SK-N-SH (cell line): ENCODE data around the gene ODAD2. TPM values are rescaled to one million over a fixed set of nuclear protein-coding genes. Genes with fewer than 3 reads are reported as not detected.

Source experiments
- CTCF ChIA-PET: fragments of 300-600, 350-600 bp; formaldehyde crosslinking; extraction: SDS; loops from one replicate; lab custom pipeline; 2021; lab: Yijun Ruan, JAX
- POLR2A ChIA-PET: fragments of 350-600 bp; sonication (Branson Sonifier 250); formaldehyde crosslinking; extraction: SDS; loops from one replicate; lab custom pipeline; 2020; ENCODE audit warnings: antibody characterized with exemption, inconsistent platforms; lab: Yijun Ruan, JAX
- DNase-seq: peaks from one replicate; pipeline ENCODE4 v3.0.0; 2012
- H2AFZ ChIP-seq: fragments of 200-600 bp; sonication (generic); 2 replicates; pipeline ENCODE4 v1.8.1; 2016; ENCODE audit warnings: antibody characterized with exemption, mild to moderate bottlenecking, low read depth
- H3F3A ChIP-seq: fragments of 200-600 bp; sonication (generic); replicated peaks from 2 replicates; pipeline ENCODE3; 2016; ENCODE audit warnings: antibody characterized with exemption, mild to moderate bottlenecking; ENCODE audit not compliant: insufficient read depth
- H3K27ac ChIP-seq, 2 experiments: fragments of 200-500 bp in 1 of 2; fragments of 200-600 bp in 1 of 2; sonication (Bioruptor generic) in 1 of 2; sonication (generic), shearing (Covaris generic) in 1 of 2; 2 replicates each; pipeline versions ENCODE4 v1.5.1 to v1.6.1; 2014 to 2016; ENCODE audit warnings: low read depth in 2 of 2, inconsistent platforms in 1 of 2, low read length in 1 of 2, mild to moderate bottlenecking in 1 of 2, mixed read lengths in 1 of 2
- H3K27me3 ChIP-seq: fragments of 200-600 bp; sonication (generic), shearing (Covaris generic); 2 replicates; pipeline ENCODE4 v1.6.1; 2016; ENCODE audit warnings: mixed run types; ENCODE audit not compliant: insufficient read depth
- H3K36me3 ChIP-seq, 2 experiments: fragments of 200-500 bp in 1 of 2; fragments of 200-600 bp in 1 of 2; sonication (Bioruptor generic) in 1 of 2; sonication (generic) in 1 of 2; replicated peaks in 1 of 2; 2 replicates each; pipeline versions ENCODE3 to v1.5.1; 2014 to 2016; ENCODE audit warnings: low read length in 1 of 2, mild to moderate bottlenecking in 1 of 2; ENCODE audit not compliant: insufficient read depth in 2 of 2, control insufficient read depth in 1 of 2
- H3K4me1 ChIP-seq, 2 experiments: fragments of 200-500 bp in 1 of 2; fragments of 200-600 bp in 1 of 2; sonication (Bioruptor generic) in 1 of 2; sonication (generic), shearing (Covaris generic) in 1 of 2; 2 replicates each; pipeline versions ENCODE4 v1.5.1 to v1.6.1; 2014 to 2016; ENCODE audit warnings: low read depth in 1 of 2, low read length in 1 of 2, mixed run types in 1 of 2; ENCODE audit not compliant: insufficient read depth in 2 of 2, control insufficient read depth in 1 of 2
- H3K4me2 ChIP-seq: fragments of 200-600 bp; sonication (generic), shearing (Covaris generic); 2 replicates; pipeline ENCODE4 v1.6.1; 2017; ENCODE audit warnings: mixed run types
- H3K4me3 ChIP-seq, 2 experiments: fragments of 200-500 bp in 1 of 2; fragments of 200-600 bp in 1 of 2; sonication (Bioruptor generic) in 1 of 2; sonication (generic), shearing (Covaris generic) in 1 of 2; 2 replicates each; pipeline versions ENCODE4 v1.5.1 to v1.8.1; 2014 to 2016; ENCODE audit warnings: low read depth in 2 of 2, inconsistent platforms in 1 of 2, low read length in 1 of 2, mild to moderate bottlenecking in 1 of 2, mixed read lengths in 1 of 2, moderate library complexity in 1 of 2
- H3K79me2 ChIP-seq: fragments of 200-600 bp; sonication (generic); 2 replicates; pipeline ENCODE4 v1.8.1; 2017; ENCODE audit warnings: mild to moderate bottlenecking; ENCODE audit not compliant: insufficient read depth
- H3K9ac ChIP-seq: fragments of 200-600 bp; sonication (generic); 2 replicates; pipeline ENCODE4 v1.6.1; 2017; ENCODE audit warnings: mixed run types
- H3K9me2 ChIP-seq: fragments of 200-600 bp; sonication (generic); 2 replicates; pipeline ENCODE4 v1.6.1; 2017; ENCODE audit warnings: mixed run types
- H3K9me3 ChIP-seq: fragments of 200-600 bp; sonication (generic); 2 replicates; pipeline ENCODE4 v1.6.1; 2017; ENCODE audit warnings: mixed run types, mild to moderate bottlenecking, moderate library complexity
- H4K20me1 ChIP-seq: fragments of 200-600 bp; sonication (generic); 2 replicates; pipeline ENCODE4 v1.6.1; 2017; ENCODE audit warnings: mild to moderate bottlenecking, mixed run types; ENCODE audit not compliant: insufficient read depth
- CHD2 ChIP-seq: fragments of 150-350 bp; IDR thresholded peaks from 2 replicates; pipeline ENCODE4 v1.6.1; 2018; ENCODE audit warnings: low read length; ENCODE audit not compliant: partially characterized antibody
- ELF1 ChIP-seq: IDR thresholded peaks from 2 replicates; pipeline ENCODE4 v1.4.0; 2012
- EP300 ChIP-seq, 2 experiments: IDR thresholded peaks; 2 replicates each; pipeline versions ENCODE4 v1.4.0 to v1.6.1; 2012; ENCODE audit warnings: borderline replicate concordance in 1 of 2, low read depth in 1 of 2, low read length in 1 of 2
- EZH2phosphoT487 ChIP-seq: fragments of 200-600 bp; sonication (generic); IDR thresholded peaks from 2 replicates; pipeline ENCODE4 v1.6.1; 2017; ENCODE audit warnings: low read depth, mixed run types, mild to moderate bottlenecking, antibody characterized with exemption, moderate library complexity, borderline replicate concordance
- FOSL2 ChIP-seq: IDR thresholded peaks from 2 replicates; pipeline ENCODE4 v1.4.0; 2012; ENCODE audit warnings: low read depth, mild to moderate bottlenecking, moderate library complexity, borderline replicate concordance
- FOXM1 ChIP-seq: IDR thresholded peaks from 2 replicates; pipeline ENCODE4 v1.4.0; 2012; ENCODE audit warnings: low read depth, mild to moderate bottlenecking
- GABPA ChIP-seq: IDR thresholded peaks from 2 replicates; pipeline ENCODE4 v1.4.0; 2012; ENCODE audit warnings: low read depth, mild to moderate bottlenecking
- JUND ChIP-seq: IDR thresholded peaks from 2 replicates; pipeline ENCODE4 v1.4.0; 2012
- NFIC ChIP-seq: IDR thresholded peaks from 2 replicates; pipeline ENCODE4 v1.4.0; 2012; ENCODE audit warnings: borderline replicate concordance
- RCOR1 ChIP-seq: fragments of 150-350 bp; IDR thresholded peaks from 2 replicates; pipeline ENCODE4 v1.6.1; 2017; ENCODE audit warnings: antibody characterized with exemption, low read length
- RFX5 ChIP-seq: IDR thresholded peaks from 2 replicates; pipeline ENCODE4 v1.6.1; 2012; ENCODE audit warnings: mild to moderate bottlenecking, improper control_type of control experiment, low read length
- RXRA ChIP-seq: IDR thresholded peaks from 2 replicates; pipeline ENCODE4 v1.4.0; 2012; ENCODE audit warnings: low read depth, mild to moderate bottlenecking, borderline replicate concordance
- SIN3A ChIP-seq: IDR thresholded peaks from 2 replicates; pipeline ENCODE4 v1.6.1; 2012; ENCODE audit warnings: low read depth, mild to moderate bottlenecking, low read length, moderate library complexity, borderline replicate concordance
- WGBS: methylation state at CpG from one replicate; pipeline ENCODE4 v1.1.6; 2017; ENCODE audit warnings: low lambda C conversion rate; 5-methylcytosine and 5-hydroxymethylcytosine counted together
- polyA plus RNA-seq, 3 experiments: library from polyadenylated mRNA; depleted of rRNA; stranded (reverse); fragments of >200 nt; gene quantifications; 2 replicates each; pipeline ENCODE4 v1.2.3, GENCODE V29; 2012
- TF ChIP-seq, protein P1 (sequence below): IDR thresholded peaks from 2 replicates; pipeline ENCODE4 v1.4.0; 2012; ENCODE audit warnings: low read depth, borderline replicate concordance
- TF ChIP-seq, protein P2 (sequence below): IDR thresholded peaks from 2 replicates; pipeline ENCODE4 v1.4.0; 2012; ENCODE audit warnings: low read depth
- TF ChIP-seq, protein P3 (sequence below): IDR thresholded peaks from 2 replicates; pipeline ENCODE4; 2012
- TF ChIP-seq, protein P4 (sequence below): fragments of 150-350 bp; IDR thresholded peaks from 2 replicates; pipeline ENCODE4 v1.6.1; 2016; ENCODE audit warnings: mild to moderate bottlenecking, low read depth, low read length

The ODAD2 gene
- polyA plus RNA-seq, 1 of the 3 experiments (the other 2 are of a cell fraction), result not detected

DNA sequence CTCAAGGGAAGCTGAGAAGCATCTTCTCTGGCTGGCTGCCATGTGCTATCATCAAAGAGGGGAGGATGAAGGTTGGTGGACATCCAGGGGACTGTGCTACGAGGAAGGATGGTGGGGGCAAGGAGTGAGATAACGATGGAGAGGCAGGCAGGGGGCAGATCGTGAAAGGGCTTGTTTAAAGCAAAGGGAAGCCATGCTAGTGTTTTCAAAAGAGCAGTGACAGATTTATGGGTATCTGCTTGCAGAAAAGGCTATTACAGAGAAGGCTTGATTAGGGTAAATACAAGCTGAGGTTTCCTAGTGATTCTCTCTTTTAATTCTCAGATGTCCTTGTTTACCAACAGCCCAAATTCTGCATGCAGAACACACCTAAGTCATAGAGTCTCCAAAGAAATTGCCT, 164.4 kb downstream of the ODAD2 start (continued):
- TF ChIP-seq, protein P1, sequence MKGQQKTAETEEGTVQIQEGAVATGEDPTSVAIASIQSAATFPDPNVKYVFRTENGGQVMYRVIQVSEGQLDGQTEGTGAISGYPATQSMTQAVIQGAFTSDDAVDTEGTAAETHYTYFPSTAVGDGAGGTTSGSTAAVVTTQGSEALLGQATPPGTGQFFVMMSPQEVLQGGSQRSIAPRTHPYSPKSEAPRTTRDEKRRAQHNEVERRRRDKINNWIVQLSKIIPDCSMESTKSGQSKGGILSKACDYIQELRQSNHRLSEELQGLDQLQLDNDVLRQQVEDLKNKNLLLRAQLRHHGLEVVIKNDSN, result no peak
- TF ChIP-seq, all 33 proteins: peak for 0

DNA sequence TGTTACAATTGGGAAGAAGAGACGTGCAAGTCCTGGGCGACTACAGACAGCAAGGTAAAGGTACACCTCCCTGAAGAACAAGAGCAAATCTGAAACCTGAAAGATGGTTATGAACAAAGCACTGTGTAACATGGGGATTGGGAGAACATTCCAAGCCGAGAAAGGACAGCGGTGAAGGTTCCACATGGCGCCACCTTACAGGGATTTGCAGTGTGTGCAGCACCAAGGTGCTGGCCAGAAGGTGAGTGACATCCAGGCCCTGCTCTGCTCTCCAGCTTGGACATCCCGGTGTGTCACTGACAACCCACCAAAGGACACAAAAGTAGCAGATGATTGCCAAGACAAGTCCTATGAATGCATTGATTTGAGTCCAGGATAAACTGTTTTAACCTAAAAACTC, 165.1 kb downstream of the ODAD2 start:
- H2AFZ ChIP-seq, result no peak overlapping the region
- TF ChIP-seq SIN3A (no peak), CHD2 (no peak), FOSL2 (no peak), EP300 (IDR thresholded peaks at IDR 0.05; ENCODE audit: borderline replicate concordance in 1 of 2, low read depth in 1 of 2, low read length in 1 of 2) (no peak), GABPA (no peak), RCOR1 (no peak), RXRA (no peak), NFIC (no peak), ELF1 (no peak), JUND (no peak)
- TF ChIP-seq, protein P2, sequence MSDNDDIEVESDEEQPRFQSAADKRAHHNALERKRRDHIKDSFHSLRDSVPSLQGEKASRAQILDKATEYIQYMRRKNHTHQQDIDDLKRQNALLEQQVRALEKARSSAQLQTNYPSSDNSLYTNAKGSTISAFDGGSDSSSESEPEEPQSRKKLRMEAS, result no peak
- H3K4me2 ChIP-seq, result no peak overlapping the region
- ChIA-PET CTCF (no interaction called here), POLR2A (no interaction called here)
- H4K20me1 ChIP-seq, result no peaks in the 10 kb centered on the region
- no peak overlapping the region for H3K27ac ChIP-seq
- no peaks in the 10 kb centered on the region for H3K4me1 ChIP-seq
- WGBS, result 2% methylated on average over 6 of the region's 6 CpGs
- H3K27me3 ChIP-seq, result peaks cover 6% of the 10 kb centered on the region; the same call in 1 of the 2 replicates
- H3F3A ChIP-seq, result no peaks in the 10 kb centered on the region
- H3K9ac ChIP-seq, result no peak overlapping the region
- H3K79me2 ChIP-seq, result no peaks in the 10 kb centered on the region
- DNase-seq, result no peak
- no peaks in the 10 kb centered on the region for H3K36me3 ChIP-seq
- no peak overlapping the region for H3K4me3 ChIP-seq
- no peaks in the 10 kb centered on the region for H3K9me2 ChIP-seq
- H3K9me3 ChIP-seq, result no peaks in the 10 kb centered on the region

DNA sequence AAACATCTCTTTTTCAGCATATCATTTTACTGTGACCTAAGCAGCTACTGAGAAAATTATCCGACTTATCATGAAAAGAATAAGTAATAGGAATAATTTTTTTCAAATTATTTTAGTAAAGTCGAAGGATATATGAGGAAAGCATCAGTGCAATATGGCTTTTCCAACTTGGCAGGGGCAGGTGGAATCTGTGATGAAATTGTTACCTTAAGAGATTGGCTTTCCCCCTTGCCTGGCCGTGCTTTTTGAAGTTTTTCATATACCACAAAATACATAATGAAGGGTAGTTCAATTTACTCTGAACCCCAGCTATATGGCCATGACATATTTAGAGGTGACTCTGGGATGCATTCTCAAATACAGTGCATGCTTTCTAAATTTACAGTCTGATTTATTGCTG, 166.1 kb downstream of the ODAD2 start:
- DNase-seq, result no peak
- no peaks in the 10 kb centered on the region for H3K79me2 ChIP-seq
- H3K4me3 ChIP-seq, result no peak overlapping the region
- H3K27me3 ChIP-seq, result peaks cover 6% of the 10 kb centered on the region; the same call in 1 of the 2 replicates
- H3K9me2 ChIP-seq, result no peaks in the 10 kb centered on the region
- no peaks in the 10 kb centered on the region for H3K9me3 ChIP-seq
- no peak overlapping the region for H3K4me2 ChIP-seq
- H3K36me3 ChIP-seq, result no peaks in the 10 kb centered on the region
- H3F3A ChIP-seq, result no peaks in the 10 kb centered on the region
- H3K27ac ChIP-seq, result no peak overlapping the region
- H4K20me1 ChIP-seq, result no peaks in the 10 kb centered on the region
- no peak overlapping the region for H3K9ac ChIP-seq
- TF ChIP-seq EZH2phosphoT487 (no peak), RFX5 (no peak), FOXM1 (no peak)
- TF ChIP-seq, protein P3, sequence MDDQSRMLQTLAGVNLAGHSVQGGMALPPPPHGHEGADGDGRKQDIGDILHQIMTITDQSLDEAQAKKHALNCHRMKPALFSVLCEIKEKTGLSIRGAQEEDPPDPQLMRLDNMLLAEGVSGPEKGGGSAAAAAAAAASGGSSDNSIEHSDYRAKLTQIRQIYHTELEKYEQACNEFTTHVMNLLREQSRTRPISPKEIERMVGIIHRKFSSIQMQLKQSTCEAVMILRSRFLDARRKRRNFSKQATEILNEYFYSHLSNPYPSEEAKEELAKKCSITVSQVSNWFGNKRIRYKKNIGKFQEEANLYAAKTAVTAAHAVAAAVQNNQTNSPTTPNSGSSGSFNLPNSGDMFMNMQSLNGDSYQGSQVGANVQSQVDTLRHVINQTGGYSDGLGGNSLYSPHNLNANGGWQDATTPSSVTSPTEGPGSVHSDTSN, result no peak
- TF ChIP-seq, protein P4, sequence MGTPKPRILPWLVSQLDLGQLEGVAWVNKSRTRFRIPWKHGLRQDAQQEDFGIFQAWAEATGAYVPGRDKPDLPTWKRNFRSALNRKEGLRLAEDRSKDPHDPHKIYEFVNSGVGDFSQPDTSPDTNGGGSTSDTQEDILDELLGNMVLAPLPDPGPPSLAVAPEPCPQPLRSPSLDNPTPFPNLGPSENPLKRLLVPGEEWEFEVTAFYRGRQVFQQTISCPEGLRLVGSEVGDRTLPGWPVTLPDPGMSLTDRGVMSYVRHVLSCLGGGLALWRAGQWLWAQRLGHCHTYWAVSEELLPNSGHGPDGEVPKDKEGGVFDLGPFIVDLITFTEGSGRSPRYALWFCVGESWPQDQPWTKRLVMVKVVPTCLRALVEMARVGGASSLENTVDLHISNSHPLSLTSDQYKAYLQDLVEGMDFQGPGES, result no peak
- TF ChIP-seq, all 33 proteins: peak for 0
- no peaks in the 10 kb centered on the region for H3K4me1 ChIP-seq
- WGBS, result 0% methylated on average over 3 of the region's 3 CpGs
- H2AFZ ChIP-seq, result no peak overlapping the region
- CTCF ChIA-PET, result no interaction called here
- POLR2A ChIA-PET, result no interaction called here
